GM18519 (cell line): Measurements from ENCODE around the gene NUP133.

ENCODE experiments used
- ATAC-seq: cut with Tn5 transposase; IDR thresholded peaks from one replicate; pipeline ENCODE4 v1.9.1; 2021; ENCODE audit warnings: mild to moderate bottlenecking, moderate library complexity; ENCODE audit not compliant: unreplicated experiment, low FRiP score

The NUP133 gene

GRCh38 chr1:229392936-229393335 is 115.2 kb downstream of the NUP133 start:
- no peak for ATAC-seq
